Endodermal cell (in vitro differentiated cells): ENCODE measurements around the gene DNAJB1. TPM values are rescaled to one million over a fixed set of nuclear protein-coding genes. Genes with fewer than 3 reads are reported as not detected.
A peak's percentile ranks its signal among the peaks of the same experiment; 100 is the strongest.
"Not testable (repeated sequence)": the region's sequence is repeated elsewhere in the genome, so short reads cannot be mapped to it uniquely, and the experiment has no call there.

Experiments
- DNase-seq: peaks from one replicate; pipeline ENCODE4 v3.0.0-alpha.2; 2017
- H3K27ac ChIP-seq: 2 replicates; pipeline ENCODE4 v1.5.1; 2013; ENCODE audit warnings: mild to moderate bottlenecking, low read depth, low read length, moderate library complexity
- H3K27me3 ChIP-seq: 2 replicates; pipeline ENCODE4 v1.6.1; 2013; ENCODE audit warnings: mild to moderate bottlenecking, low read length, moderate library complexity; ENCODE audit not compliant: insufficient read depth, control insufficient read depth, poor library complexity, severe bottlenecking
- H3K36me3 ChIP-seq: 2 replicates; pipeline ENCODE4 v1.7.0; 2013; ENCODE audit warnings: mild to moderate bottlenecking, low read length, moderate library complexity; ENCODE audit not compliant: control insufficient read depth, insufficient read depth
- H3K4me1 ChIP-seq: one replicate; pipeline ENCODE4 v1.7.0; 2013; ENCODE audit warnings: low read length; ENCODE audit not compliant: control insufficient read depth, insufficient read depth
- H3K4me3 ChIP-seq: 2 replicates; pipeline ENCODE4 v1.5.1; 2013; ENCODE audit warnings: mild to moderate bottlenecking, low read length, moderate library complexity
- H3K9ac ChIP-seq: 2 replicates; pipeline ENCODE4 v1.6.1; 2013; ENCODE audit warnings: mild to moderate bottlenecking, low read length, moderate library complexity; ENCODE audit not compliant: poor library complexity, severe bottlenecking; ENCODE audit errors: extremely low read depth
- H3K9me3 ChIP-seq: 2 replicates; pipeline ENCODE4 v1.6.1; 2013; ENCODE audit warnings: mild to moderate bottlenecking, low read length, moderate library complexity; ENCODE audit not compliant: control insufficient read depth
- H3K27ac Mint-ChIP-seq: 2 replicates; pipeline ENCODE4 v1.8.0; 2020; ENCODE audit warnings: mixed read lengths
- H3K27me3 Mint-ChIP-seq: 2 replicates; pipeline ENCODE4 v1.8.0; 2021; ENCODE audit warnings: mild to moderate bottlenecking, mixed read lengths; ENCODE audit not compliant: insufficient read depth
- H3K36me3 Mint-ChIP-seq: 2 replicates; pipeline ENCODE4 v1.8.0; 2020; ENCODE audit warnings: low read depth, mixed read lengths
- H3K4me1 Mint-ChIP-seq: 2 replicates; pipeline ENCODE4 v1.8.0; 2020; ENCODE audit warnings: mixed read lengths
- H3K4me3 Mint-ChIP-seq: 2 replicates; pipeline ENCODE4 v1.8.0; 2020; ENCODE audit warnings: mild to moderate bottlenecking, moderate library complexity, mixed read lengths
- H3K9me3 Mint-ChIP-seq: 2 replicates; pipeline ENCODE4 v1.8.0; 2020; ENCODE audit warnings: mild to moderate bottlenecking, mixed read lengths
- WGBS, 2 experiments: methylation state at CpG; one replicate each; pipeline versions ENCODE4 v1.1.5 to v1.1.7; 2013; ENCODE audit warnings: missing lambda C conversion rate in 2 of 2, mixed read lengths in 1 of 2; ENCODE audit not compliant: insufficient coverage in 1 of 2, insufficient read length in 1 of 2; 5-methylcytosine and 5-hydroxymethylcytosine counted together
- total RNA-seq, 2 donors: library from RNA; stranded (reverse); fragmentation: NEBNext Ultra II Directional in 1 of 2; extraction: Animal tissue kit (Norgen Biotek cat#: 25700) in 1 of 2; gene quantifications; 2 replicates in 1 of 2; 3 replicates in 1 of 2; pipeline ENCODE4 v1.2.1, GENCODE V29; 2021
- TF ChIP-seq, protein P1 (sequence below): fragments of 200-600 bp; sonication (generic); conservative IDR thresholded peaks from 2 replicates; pipeline ENCODE4 v1.5.0; 2021; ENCODE audit warnings: antibody characterized with exemption, mild to moderate bottlenecking

The DNAJB1 gene
- total RNA-seq, 2 donors from 2014 or later: 66.1 to 70.0 TPM

- DNase-seq: no peak
- Mint-ChIP-seq H3K4me1 (peaks cover 17% of the 10 kb centered on the region), H3K27me3 (no peaks in the 10 kb centered on the region), H3K36me3 (peaks cover 16% of the 10 kb centered on the region), H3K4me3 (no peak overlapping the region), H3K27ac (no peak overlapping the region), H3K9me3 (no peaks in the 10 kb centered on the region)
- Histone ChIP-seq H3K27me3 (no peaks in the 10 kb centered on the region), H3K4me1 (peaks cover 4% of the 10 kb centered on the region), H3K9me3 (no peaks in the 10 kb centered on the region), H3K36me3 (peaks cover 5% of the 10 kb centered on the region), H3K9ac (no peak overlapping the region), H3K27ac (no peak overlapping the region), H3K4me3 (no peak overlapping the region)
- TF ChIP-seq, protein P1, sequence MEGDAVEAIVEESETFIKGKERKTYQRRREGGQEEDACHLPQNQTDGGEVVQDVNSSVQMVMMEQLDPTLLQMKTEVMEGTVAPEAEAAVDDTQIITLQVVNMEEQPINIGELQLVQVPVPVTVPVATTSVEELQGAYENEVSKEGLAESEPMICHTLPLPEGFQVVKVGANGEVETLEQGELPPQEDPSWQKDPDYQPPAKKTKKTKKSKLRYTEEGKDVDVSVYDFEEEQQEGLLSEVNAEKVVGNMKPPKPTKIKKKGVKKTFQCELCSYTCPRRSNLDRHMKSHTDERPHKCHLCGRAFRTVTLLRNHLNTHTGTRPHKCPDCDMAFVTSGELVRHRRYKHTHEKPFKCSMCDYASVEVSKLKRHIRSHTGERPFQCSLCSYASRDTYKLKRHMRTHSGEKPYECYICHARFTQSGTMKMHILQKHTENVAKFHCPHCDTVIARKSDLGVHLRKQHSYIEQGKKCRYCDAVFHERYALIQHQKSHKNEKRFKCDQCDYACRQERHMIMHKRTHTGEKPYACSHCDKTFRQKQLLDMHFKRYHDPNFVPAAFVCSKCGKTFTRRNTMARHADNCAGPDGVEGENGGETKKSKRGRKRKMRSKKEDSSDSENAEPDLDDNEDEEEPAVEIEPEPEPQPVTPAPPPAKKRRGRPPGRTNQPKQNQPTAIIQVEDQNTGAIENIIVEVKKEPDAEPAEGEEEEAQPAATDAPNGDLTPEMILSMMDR: no peak
- WGBS, 2 experiments: 80 to 92% methylated on average over 4 to 5 of the region's 5 CpGs
Measured at GRCh38 chr19:14544047-14544446, 25.9 kb upstream of the DNAJB1 start.

GRCh38 chr19:14542711-14543328 lies 24.6 kb upstream of the DNAJB1 start:
- H3K4me1 Mint-ChIP-seq: peaks cover 20% of the 10 kb centered on the region
- TF ChIP-seq, protein P1: no peak
- no peaks in the 10 kb centered on the region for H3K36me3 ChIP-seq
- WGBS, 2 experiments: 75% methylated on average over 5 to 7 of the region's 7 CpGs
- H3K9me3 Mint-ChIP-seq: no peaks in the 10 kb centered on the region
- no peak overlapping the region for H3K9ac ChIP-seq
- H3K36me3 Mint-ChIP-seq: peaks cover 8% of the 10 kb centered on the region
- H3K27me3 Mint-ChIP-seq: no peaks in the 10 kb centered on the region
- no peak overlapping the region for H3K4me3 Mint-ChIP-seq
- DNase-seq: no peak
- peak overlapping the region; percentile 55 for H3K27ac ChIP-seq
- peaks cover 4% of the 10 kb centered on the region for H3K4me1 ChIP-seq
- no peaks in the 10 kb centered on the region for H3K9me3 ChIP-seq
- H3K27me3 ChIP-seq: no peaks in the 10 kb centered on the region
- H3K4me3 ChIP-seq: no peak overlapping the region
- no peak overlapping the region for H3K27ac Mint-ChIP-seq

GRCh38 chr19:14541979-14542378 lies 23.8 kb upstream of the DNAJB1 start:
- not testable (repeated sequence) for H3K4me3 Mint-ChIP-seq, H3K27ac ChIP-seq, H3K9me3 ChIP-seq, H3K9ac ChIP-seq, H3K27ac Mint-ChIP-seq, H3K27me3 ChIP-seq, H3K27me3 Mint-ChIP-seq, H3K4me3 ChIP-seq, H3K4me1 ChIP-seq, DNase-seq, H3K36me3 Mint-ChIP-seq, H3K36me3 ChIP-seq, H3K9me3 Mint-ChIP-seq
- WGBS, 2 experiments: 84 to 100% methylated on average over 2 to 5 of the region's 5 CpGs
- TF ChIP-seq, protein P1: peak; percentile 17
- H3K4me1 Mint-ChIP-seq: peaks cover 25% of the 10 kb centered on the region
